ENCODE measurements around the gene KATNAL1.
"Not testable (repeated sequence)": the region's sequence is repeated elsewhere in the genome, so short reads cannot be mapped to it uniquely, and the experiment has no call there.

KATNAL1 gene

DNA sequence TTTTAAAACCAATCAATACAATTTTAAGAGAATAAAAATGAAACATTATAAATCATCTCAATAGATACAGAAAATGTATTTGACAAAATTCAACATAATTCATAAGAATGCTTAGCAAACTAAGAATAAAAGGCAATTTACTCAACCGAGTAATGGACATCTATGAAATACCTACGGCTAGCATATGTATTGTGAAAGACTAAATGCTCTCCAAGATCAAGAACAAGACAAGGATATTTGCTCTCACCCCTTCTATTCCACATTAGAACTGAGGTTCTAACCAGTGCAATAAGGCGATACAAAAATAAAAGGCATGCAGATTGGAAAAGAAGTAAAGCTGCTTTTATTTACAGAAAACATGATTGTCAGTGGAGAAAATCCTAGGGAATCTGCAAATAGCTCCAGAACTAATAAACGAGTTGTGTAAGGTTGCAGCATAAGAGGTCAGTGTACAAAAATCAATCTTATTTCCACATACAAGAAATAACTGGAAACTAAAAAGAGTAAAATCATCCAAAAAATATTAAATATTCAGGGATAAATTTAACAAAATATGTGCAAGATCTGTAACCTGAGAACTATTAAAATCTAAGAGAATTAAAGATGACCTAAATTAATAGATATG, 16.4 kb downstream of the KATNAL1 start:
- H3K27me3 ChIP-seq (ENCODE audit: insufficient read depth, low read depth, severe bottlenecking): no peaks in the 10 kb centered on the region
- H3K27ac ChIP-seq: no peak overlapping the region
- no peaks in the 10 kb centered on the region for H3K36me3 ChIP-seq
- H3K4me3 ChIP-seq (ENCODE audit: low read depth, low read length): no peak overlapping the region
- no peaks in the 10 kb centered on the region for H3K9me3 ChIP-seq (ENCODE audit: severe bottlenecking)
- DNase-seq: no peak
- TF ChIP-seq, protein P1, sequence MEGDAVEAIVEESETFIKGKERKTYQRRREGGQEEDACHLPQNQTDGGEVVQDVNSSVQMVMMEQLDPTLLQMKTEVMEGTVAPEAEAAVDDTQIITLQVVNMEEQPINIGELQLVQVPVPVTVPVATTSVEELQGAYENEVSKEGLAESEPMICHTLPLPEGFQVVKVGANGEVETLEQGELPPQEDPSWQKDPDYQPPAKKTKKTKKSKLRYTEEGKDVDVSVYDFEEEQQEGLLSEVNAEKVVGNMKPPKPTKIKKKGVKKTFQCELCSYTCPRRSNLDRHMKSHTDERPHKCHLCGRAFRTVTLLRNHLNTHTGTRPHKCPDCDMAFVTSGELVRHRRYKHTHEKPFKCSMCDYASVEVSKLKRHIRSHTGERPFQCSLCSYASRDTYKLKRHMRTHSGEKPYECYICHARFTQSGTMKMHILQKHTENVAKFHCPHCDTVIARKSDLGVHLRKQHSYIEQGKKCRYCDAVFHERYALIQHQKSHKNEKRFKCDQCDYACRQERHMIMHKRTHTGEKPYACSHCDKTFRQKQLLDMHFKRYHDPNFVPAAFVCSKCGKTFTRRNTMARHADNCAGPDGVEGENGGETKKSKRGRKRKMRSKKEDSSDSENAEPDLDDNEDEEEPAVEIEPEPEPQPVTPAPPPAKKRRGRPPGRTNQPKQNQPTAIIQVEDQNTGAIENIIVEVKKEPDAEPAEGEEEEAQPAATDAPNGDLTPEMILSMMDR (IDR thresholded peaks at IDR 0.05; ENCODE audit: low read depth, low read length): no peak

DNA sequence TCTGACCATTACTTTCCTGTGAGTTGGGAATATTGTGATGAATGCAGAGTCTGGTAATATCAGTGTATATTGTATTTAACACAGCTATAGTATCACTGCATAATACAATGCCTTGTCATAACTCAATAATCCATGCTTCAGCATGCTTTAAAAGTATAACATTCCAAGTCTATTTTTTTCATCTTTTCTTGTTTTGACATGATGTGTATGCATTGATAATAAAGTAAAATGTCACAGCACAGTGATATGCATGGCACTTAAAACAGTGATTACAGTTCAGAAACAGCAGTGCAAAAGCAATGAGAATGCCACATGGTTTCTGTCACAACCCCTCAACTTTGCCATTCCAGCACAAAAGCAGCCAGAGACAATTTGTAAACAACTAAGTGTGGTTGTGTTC, 17.8 kb downstream of the KATNAL1 start:
- no peak overlapping the region for H3K27ac ChIP-seq
- no peaks in the 10 kb centered on the region for H3K9me3 ChIP-seq (ENCODE audit: severe bottlenecking)
- TF ChIP-seq, protein P1 (IDR thresholded peaks at IDR 0.05; ENCODE audit: low read depth, low read length): no peak
- no peak for DNase-seq
- H3K27me3 ChIP-seq (ENCODE audit: insufficient read depth, low read depth, severe bottlenecking): no peaks in the 10 kb centered on the region
- H3K36me3 ChIP-seq: no peaks in the 10 kb centered on the region
- H3K4me3 ChIP-seq (ENCODE audit: low read depth, low read length): no peak overlapping the region

DNA sequence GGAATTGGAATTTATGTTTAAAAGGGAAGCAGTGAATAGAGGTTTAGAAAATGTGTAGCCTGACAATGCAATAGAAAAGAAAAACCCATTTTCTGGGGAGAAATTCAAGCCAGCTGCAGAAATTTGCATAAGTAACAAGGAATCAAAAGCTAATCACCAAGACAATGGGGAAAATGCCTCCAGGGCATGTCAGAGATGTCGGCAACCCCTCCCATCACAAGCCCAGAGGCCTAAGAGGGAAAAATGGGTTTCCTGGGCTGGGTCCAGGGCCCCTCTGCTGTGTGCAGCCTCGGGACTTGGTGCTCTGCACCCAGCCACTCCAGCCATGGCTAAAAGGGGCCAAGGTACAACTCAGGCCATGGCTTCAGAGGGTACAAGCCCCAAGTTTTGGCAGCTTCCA, 21.3 kb downstream of the KATNAL1 start:
- DNase-seq; H3K27ac ChIP-seq; H3K9me3 ChIP-seq (ENCODE audit: severe bottlenecking); H3K4me3 ChIP-seq (ENCODE audit: low read depth, low read length); H3K27me3 ChIP-seq (ENCODE audit: insufficient read depth, low read depth, severe bottlenecking); H3K36me3 ChIP-seq: not testable (repeated sequence)

DNA sequence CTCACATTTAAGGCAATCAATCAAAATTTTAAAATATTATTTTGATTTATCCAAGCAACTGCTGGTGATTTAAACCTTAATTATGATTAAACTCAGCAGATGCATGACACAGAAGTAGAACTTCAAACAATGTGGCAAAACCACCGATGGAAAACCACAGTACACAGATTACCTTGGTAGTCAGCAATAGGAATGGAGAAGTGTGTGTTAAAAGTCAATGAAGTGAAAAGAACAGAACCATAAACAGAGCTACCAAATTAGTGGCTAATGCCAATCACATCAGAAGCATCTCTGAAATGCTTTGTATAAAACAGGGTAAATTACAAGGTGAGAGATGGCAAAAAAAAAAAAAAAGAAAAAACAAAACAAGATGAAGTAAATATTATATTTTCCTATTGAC, 31.2 kb downstream of the KATNAL1 start:
- H3K36me3 ChIP-seq: no peaks in the 10 kb centered on the region
- H3K27me3 ChIP-seq (ENCODE audit: insufficient read depth, low read depth, severe bottlenecking): no peaks in the 10 kb centered on the region
- DNase-seq: no peak
- TF ChIP-seq, protein P1 (IDR thresholded peaks at IDR 0.05; ENCODE audit: low read depth, low read length): no peak
- no peak overlapping the region for H3K27ac ChIP-seq
- H3K4me3 ChIP-seq (ENCODE audit: low read depth, low read length): no peak overlapping the region
- no peaks in the 10 kb centered on the region for H3K9me3 ChIP-seq (ENCODE audit: severe bottlenecking)

DNA sequence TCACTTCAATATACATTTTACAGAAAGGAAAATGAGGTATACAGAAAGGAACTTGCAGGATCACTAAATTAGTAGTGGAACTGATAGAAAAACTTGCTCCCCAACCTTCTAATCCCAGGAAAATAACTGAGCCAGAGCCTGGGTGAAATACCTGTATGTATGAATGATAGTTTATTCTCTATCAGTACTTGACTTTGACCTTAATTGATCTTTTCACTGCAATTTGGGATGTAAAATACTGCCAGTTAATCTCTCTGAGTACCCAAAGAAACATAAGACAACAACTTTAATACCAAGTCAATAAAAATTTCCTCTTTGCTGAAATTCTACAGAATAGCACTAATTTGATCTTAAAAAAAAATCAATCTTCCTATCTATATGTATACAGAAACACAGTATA, 33.3 kb downstream of the KATNAL1 start:
- Histone ChIP-seq H3K9me3 (ENCODE audit: severe bottlenecking) (no peaks in the 10 kb centered on the region), H3K27me3 (ENCODE audit: insufficient read depth, low read depth, severe bottlenecking) (no peaks in the 10 kb centered on the region), H3K4me3 (ENCODE audit: low read depth, low read length) (no peak overlapping the region), H3K36me3 (no peaks in the 10 kb centered on the region), H3K27ac (no peak overlapping the region)
- TF ChIP-seq, protein P1 (IDR thresholded peaks at IDR 0.05; ENCODE audit: low read depth, low read length): no peak
- no peak for DNase-seq

DNA sequence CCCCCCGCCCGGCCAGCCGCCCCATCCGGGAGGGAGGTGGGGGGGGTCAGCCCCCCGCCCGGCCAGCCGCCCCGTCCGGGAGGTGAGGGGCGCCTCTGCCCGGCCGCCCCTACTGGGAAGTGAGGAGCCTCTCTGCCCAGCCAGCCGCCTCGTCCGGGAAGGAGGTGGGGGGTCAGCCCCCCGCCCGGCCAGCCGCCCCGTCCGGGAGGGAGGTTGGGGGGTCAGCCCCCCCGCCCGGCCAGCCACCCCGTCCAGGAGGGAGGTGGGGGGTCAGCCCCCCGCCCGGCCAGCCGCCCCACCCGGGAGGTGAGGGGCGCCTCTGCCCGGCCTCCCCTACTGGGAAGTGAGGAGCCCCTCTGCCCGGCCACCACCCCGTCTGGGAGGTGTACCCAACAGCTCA, 37.3 kb downstream of the KATNAL1 start:
- not testable (repeated sequence) for H3K27ac ChIP-seq; H3K9me3 ChIP-seq (ENCODE audit: severe bottlenecking); H3K36me3 ChIP-seq; DNase-seq; H3K4me3 ChIP-seq (ENCODE audit: low read depth, low read length); H3K27me3 ChIP-seq (ENCODE audit: insufficient read depth, low read depth, severe bottlenecking)

DNA sequence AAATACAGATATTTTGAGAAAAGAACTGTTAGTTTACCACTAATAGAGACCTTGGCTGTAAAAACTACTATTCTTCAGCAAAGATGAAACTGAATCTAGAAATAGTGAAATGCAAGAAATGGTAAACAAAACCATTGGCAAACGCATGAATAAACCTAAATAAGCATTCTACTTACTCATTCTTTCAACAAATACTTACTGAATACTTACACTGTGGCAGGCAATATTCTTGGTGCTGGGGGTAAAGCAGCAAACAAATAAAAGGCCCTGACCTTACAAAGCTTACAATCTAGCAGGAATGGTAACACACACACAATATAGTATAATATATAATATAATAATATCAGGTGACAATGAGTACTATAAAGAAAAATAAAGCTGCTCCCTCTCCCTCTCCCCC, 38.7 kb downstream of the KATNAL1 start:
- H3K36me3 ChIP-seq: no peaks in the 10 kb centered on the region
- H3K27me3 ChIP-seq (ENCODE audit: insufficient read depth, low read depth, severe bottlenecking): no peaks in the 10 kb centered on the region
- H3K4me3 ChIP-seq (ENCODE audit: low read depth, low read length): no peak overlapping the region
- no peaks in the 10 kb centered on the region for H3K9me3 ChIP-seq (ENCODE audit: severe bottlenecking)
- DNase-seq: no peak
- TF ChIP-seq, protein P1 (IDR thresholded peaks at IDR 0.05; ENCODE audit: low read depth, low read length): no peak
- H3K27ac ChIP-seq: no peak overlapping the region
